Loucy (cell line): ENCODE measurements around the gene GJC1.

ENCODE experiments used
- EZH2phosphoT487 ChIP-seq: fragments of 200-600 bp; IDR thresholded peaks from 2 replicates; pipeline ENCODE4 v1.6.1; 2018; ENCODE audit warnings: antibody characterized with exemption, mild to moderate bottlenecking, moderate library complexity, borderline replicate concordance
- TF ChIP-seq, protein P1 (sequence below): fragments of 200-600 bp; sonication (generic); conservative IDR thresholded peaks from 2 replicates; pipeline ENCODE4 v1.5.1; 2014; ENCODE audit warnings: mild to moderate bottlenecking, antibody characterized with exemption, low read length

DNA sequence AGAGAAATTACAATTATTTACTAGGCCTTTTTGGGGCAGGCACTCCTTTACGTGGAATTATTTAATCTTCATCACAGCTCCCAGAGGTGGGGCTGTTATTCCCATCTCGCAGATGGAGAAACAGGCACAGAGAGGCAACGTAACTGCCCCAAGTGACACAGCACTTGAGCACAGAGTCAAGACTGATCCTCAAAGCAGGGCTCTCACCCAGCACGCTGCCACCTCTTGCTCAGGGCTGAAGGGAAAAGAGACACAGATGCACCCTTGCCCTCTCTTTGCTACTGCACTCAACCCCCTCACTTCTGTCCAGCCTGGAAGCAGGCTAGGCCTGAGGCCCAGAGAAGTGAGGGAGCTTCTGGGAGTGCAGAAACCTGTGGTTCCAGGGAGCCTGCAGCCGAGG is 66.9 kb downstream of the GJC1 start:
- TF ChIP-seq, protein P1, sequence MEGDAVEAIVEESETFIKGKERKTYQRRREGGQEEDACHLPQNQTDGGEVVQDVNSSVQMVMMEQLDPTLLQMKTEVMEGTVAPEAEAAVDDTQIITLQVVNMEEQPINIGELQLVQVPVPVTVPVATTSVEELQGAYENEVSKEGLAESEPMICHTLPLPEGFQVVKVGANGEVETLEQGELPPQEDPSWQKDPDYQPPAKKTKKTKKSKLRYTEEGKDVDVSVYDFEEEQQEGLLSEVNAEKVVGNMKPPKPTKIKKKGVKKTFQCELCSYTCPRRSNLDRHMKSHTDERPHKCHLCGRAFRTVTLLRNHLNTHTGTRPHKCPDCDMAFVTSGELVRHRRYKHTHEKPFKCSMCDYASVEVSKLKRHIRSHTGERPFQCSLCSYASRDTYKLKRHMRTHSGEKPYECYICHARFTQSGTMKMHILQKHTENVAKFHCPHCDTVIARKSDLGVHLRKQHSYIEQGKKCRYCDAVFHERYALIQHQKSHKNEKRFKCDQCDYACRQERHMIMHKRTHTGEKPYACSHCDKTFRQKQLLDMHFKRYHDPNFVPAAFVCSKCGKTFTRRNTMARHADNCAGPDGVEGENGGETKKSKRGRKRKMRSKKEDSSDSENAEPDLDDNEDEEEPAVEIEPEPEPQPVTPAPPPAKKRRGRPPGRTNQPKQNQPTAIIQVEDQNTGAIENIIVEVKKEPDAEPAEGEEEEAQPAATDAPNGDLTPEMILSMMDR, result no peak
- no peak for TF ChIP-seq EZH2phosphoT487
